Urinary bladder (tissue), 4 donors: Measurements from ENCODE around the gene HDHD5. TPM values are rescaled to one million over a fixed set of nuclear protein-coding genes. Genes with fewer than 3 reads are reported as not detected.

Source experiments
- DNase-seq: peaks from one replicate; pipeline ENCODE4 v3.0.0-alpha.2; 2015; ENCODE audit errors: extremely low spot score
- H3K27ac ChIP-seq: one replicate; pipeline ENCODE4 v1.5.1; 2013; ENCODE audit warnings: low read depth, mild to moderate bottlenecking, moderate library complexity
- H3K36me3 ChIP-seq: one replicate; pipeline ENCODE4 v1.6.1; 2013; ENCODE audit warnings: mild to moderate bottlenecking, moderate library complexity; ENCODE audit not compliant: insufficient read depth
- H3K4me1 ChIP-seq: one replicate; pipeline ENCODE4 v1.6.1; 2013; ENCODE audit warnings: mild to moderate bottlenecking, moderate library complexity; ENCODE audit not compliant: insufficient read depth
- H3K4me3 ChIP-seq: one replicate; pipeline ENCODE4 v1.5.1; 2013; ENCODE audit warnings: low read depth, low read length
- WGBS: extraction: QIAGEN DNeasy Blood & Tissue Kit; methylation state at CpG from one replicate; pipeline ENCODE4 v1.1.7; 2013; 5-methylcytosine and 5-hydroxymethylcytosine counted together
- polyA plus RNA-seq: library from polyadenylated mRNA; stranded (reverse); fragments of 200-250 nt; gene quantifications from one replicate; pipeline ENCODE4 v1.2.3, GENCODE V29; 2013
- total RNA-seq: library from RNA; depleted of rRNA; stranded (reverse); fragments of >200 nt; gene quantifications from one replicate; pipeline ENCODE4 v1.2.3, GENCODE V29; 2014
- donor health status: healthy with polysubstance abuse.
- donor health status: healthy.

HDHD5 gene
- total and polyA plus RNA-seq, 2 donors: 13.2 to 35.7 TPM

DNA sequence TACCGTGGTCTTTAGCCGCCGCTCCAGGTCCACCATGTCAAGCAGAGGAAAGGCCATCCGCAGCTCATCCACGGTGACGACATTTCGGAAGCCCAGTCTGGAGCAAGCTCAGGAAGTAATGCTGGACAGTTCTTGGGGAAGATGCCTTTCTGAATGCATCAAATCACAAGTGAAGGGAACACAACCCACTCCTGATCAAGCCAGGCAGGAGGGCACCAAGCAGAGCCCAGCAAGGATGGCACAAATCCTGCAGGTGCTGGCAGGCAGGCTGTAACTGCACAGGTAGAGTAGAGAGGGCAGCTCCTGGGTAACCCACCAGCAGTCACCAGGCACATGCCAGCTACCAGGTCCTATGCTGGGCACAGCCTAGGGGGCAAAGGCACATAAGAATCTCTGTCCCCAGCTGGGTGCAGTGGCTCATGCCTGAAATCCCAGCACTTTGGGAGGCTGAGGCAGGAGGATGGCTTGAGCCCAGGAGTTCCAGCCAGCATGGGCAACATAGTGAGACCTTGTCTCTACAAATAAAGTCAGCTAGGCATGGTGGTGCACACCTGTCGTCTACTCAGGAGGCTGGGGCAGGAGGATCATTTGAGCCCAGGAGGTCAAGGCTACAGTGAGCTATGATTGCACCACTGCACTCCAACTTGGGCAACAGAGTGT, 13.9 kb downstream of the HDHD5 start:
- no peaks in the 10 kb centered on the region for H3K4me1 ChIP-seq
- no peak overlapping the region for H3K27ac ChIP-seq
- no peak overlapping the region for H3K4me3 ChIP-seq
- no peak for DNase-seq
- peaks cover 4% of the 10 kb centered on the region for H3K36me3 ChIP-seq
- 84% methylated on average over 8 of the region's 8 CpGs for WGBS

DNA sequence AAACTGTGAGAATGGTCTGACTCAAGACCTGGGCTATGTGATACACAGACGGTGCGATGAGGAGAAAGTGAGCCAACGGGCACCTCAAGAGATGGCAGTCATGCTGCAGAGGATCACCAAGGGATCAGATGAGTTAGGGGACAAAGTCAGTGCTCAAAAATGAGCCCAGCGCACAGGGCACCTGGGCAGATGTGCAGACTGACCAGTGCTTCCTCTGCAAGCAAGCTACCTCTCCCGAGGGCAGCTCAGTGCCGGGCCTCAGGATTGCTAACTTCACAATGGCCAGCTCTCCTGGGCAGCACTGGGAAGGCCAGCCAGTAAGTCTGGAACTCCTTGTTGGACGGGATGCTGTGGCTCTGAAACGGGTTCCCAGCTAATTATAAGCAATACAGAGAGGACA, 15.3 kb downstream of the HDHD5 start:
- peaks cover 4% of the 10 kb centered on the region for H3K36me3 ChIP-seq
- WGBS: 88% methylated on average over 8 of the region's 8 CpGs
- H3K27ac ChIP-seq: no peak overlapping the region
- no peak for DNase-seq
- H3K4me3 ChIP-seq: no peak overlapping the region
- H3K4me1 ChIP-seq: no peaks in the 10 kb centered on the region

DNA sequence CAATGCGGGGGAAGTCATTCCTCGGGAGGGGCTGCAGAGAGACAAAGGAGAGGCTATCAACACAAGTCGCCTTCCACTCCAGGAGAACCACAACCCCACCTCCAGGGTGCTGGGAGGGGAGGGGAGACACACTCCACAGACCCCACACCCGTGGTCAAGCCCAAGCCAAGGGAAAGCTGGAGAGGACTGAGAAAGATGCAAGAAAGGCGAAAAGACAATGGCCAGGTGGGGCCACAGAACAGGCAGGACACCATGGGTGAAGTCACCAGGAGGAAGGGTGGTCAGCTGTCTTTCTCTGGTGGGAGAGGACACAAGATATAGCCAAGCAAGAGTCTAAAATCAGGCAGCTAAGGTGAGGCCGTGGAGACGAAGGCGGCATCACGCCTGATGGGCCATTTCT, 16.0 kb downstream of the HDHD5 start:
- H3K27ac ChIP-seq: no peak overlapping the region
- DNase-seq: no peak
- no peaks in the 10 kb centered on the region for H3K4me1 ChIP-seq
- no peak overlapping the region for H3K4me3 ChIP-seq
- H3K36me3 ChIP-seq: peaks cover 4% of the 10 kb centered on the region
- WGBS: 93% methylated on average over 9 of the region's 9 CpGs

DNA sequence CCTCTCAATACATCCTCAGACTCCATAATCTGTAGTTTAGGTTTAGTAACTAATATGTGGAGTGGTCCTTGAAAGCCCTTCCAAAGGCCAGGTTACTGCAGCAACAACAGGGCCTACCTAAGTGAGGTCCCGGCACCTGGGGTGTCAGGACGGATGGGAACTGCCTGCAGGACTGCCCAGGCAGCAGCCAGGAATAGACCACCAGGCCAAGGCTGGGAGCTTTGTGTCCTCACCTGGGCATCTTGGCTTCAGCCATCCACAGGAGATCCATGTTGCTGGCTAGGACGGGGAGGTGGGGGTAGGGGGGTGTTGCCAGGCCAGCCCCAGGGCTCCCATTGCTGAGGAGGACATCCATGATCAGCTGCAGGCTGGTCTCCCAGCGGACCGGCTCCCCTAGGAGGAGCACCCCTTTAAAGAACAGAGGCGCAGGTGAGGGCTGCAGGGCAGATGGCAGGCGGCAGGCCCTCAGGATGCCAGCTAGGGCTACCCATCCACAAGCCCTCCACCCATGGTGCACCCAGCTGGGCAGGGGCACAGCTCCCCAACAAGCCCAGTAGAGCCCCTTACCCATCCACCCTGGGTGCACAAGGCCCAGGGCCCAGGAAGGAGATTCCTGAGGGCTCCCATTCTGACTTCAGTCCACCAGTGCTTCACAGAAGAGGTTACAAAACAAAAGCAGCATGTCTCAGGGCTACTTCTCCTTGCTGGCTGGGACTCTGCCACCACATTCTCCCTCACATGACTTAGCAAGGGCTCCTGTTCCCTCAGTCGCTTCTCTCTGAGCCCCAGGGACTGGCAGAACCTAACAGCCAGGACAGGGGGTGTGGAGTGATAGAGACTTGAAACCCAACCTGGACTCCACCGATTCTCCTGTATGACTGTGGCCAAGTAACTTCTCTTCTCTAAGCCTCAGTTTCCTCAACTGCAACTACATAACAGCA, 18.0 kb downstream of the HDHD5 start:
- Histone ChIP-seq H3K36me3 (peaks cover 5% of the 10 kb centered on the region), H3K4me1 (no peaks in the 10 kb centered on the region), H3K27ac (no peak overlapping the region), H3K4me3 (no peak overlapping the region)
- DNase-seq: no peak
- 97% methylated on average over 9 of the region's 9 CpGs for WGBS

DNA sequence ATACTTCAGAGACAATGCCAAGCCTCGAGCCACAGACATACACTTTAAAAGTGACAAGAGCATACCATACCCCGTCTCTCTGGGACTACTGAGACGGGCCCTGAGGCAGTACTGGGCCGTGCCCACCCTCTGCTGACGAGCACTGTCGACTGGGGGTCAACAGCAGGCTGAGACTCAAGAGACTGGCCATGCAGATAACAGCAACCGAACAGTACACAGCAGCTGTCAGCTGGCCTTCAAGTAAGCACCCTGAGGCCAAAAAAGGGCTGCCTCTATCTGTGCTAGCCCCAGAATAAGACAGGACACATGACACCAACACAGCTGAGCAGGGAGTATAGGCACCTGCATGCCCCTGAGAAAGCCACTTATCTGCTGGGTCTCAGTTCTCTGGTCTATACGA, 19.1 kb downstream of the HDHD5 start:
- no peak overlapping the region for H3K4me3 ChIP-seq
- peaks cover 7% of the 10 kb centered on the region for H3K36me3 ChIP-seq
- no peak for DNase-seq
- H3K4me1 ChIP-seq: no peaks in the 10 kb centered on the region
- WGBS: 83% methylated on average over 8 of the region's 8 CpGs
- no peak overlapping the region for H3K27ac ChIP-seq

DNA sequence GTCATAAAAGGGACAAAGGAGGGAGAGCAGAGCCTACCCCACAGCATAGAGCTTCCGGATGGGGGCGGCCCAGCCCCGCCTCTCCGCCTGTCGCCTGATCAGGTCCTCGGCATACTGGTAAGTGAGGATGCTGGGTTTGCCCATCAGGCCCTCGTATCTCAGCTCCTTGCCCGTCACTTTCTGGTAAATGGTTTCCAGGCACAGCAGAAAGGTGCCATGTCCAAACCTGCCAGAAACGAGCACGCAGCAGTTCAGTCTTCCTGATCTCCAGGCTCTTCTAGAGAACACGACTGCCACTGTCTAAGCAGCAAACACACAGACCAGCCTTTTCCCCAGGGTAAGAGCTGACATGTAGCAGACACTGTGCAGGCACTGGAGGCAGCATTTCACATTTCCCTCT, 20.6 kb downstream of the HDHD5 start:
- 89% methylated on average over 11 of the region's 11 CpGs for WGBS
- no peak for DNase-seq
- peaks cover 7% of the 10 kb centered on the region for H3K36me3 ChIP-seq
- H3K4me1 ChIP-seq: no peaks in the 10 kb centered on the region
- H3K27ac ChIP-seq: no peak overlapping the region
- no peak overlapping the region for H3K4me3 ChIP-seq

DNA sequence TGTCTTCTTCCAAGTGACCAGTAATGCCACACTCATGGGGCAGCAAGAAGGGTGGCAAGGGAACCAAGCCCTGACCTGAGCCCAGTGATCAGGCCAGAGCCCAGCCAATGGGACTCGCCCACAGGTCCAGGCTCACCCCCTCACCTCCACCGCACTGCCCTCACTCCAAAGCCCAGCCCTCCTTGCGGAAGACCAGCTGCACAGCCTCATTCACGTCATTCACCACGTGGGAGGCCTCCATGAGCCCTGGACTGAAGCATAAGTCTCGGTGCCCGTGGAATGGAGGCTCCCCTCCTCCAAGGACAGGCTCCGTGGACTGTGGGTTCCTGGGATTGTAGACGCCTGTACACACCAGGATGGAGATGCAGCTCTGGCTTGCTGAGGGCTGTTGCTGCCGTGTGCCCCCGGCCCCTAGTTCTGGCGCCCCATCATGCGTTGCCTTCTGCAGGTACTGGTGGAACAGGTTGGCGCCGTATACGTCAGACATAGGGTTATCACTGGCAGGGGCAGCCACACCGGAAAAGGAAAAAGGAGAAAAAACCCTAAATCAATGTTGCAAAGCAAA, 21.1 kb downstream of the HDHD5 start:
- no peak overlapping the region for H3K27ac ChIP-seq
- H3K4me1 ChIP-seq: no peaks in the 10 kb centered on the region
- H3K36me3 ChIP-seq: peaks cover 7% of the 10 kb centered on the region
- DNase-seq: no peak
- 86% methylated on average over 17 of the region's 17 CpGs for WGBS
- H3K4me3 ChIP-seq: no peak overlapping the region

DNA sequence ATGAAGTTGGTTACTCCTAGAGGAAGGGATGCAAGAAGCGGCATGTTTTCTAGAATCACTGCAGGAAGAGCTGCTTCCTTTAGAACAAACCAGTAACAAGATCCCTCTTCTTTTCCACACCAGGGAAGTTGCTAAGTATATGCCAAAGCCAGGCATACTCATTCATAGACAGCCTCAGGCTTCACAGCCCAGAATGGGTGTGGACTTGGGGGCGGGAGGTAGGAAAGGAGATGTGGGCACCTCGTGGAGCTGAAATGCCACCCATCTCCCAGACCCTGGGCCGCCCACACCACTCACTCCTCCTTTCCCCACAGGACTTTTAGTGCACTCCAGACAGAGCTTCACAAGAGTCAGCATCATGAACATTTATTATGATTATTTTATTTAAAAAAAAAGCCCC, 21.9 kb downstream of the HDHD5 start:
- no peak for DNase-seq
- 80% methylated on average over 4 of the region's 4 CpGs for WGBS
- H3K4me1 ChIP-seq: no peaks in the 10 kb centered on the region
- no peak overlapping the region for H3K27ac ChIP-seq
- H3K36me3 ChIP-seq: peaks cover 7% of the 10 kb centered on the region
- no peak overlapping the region for H3K4me3 ChIP-seq

DNA sequence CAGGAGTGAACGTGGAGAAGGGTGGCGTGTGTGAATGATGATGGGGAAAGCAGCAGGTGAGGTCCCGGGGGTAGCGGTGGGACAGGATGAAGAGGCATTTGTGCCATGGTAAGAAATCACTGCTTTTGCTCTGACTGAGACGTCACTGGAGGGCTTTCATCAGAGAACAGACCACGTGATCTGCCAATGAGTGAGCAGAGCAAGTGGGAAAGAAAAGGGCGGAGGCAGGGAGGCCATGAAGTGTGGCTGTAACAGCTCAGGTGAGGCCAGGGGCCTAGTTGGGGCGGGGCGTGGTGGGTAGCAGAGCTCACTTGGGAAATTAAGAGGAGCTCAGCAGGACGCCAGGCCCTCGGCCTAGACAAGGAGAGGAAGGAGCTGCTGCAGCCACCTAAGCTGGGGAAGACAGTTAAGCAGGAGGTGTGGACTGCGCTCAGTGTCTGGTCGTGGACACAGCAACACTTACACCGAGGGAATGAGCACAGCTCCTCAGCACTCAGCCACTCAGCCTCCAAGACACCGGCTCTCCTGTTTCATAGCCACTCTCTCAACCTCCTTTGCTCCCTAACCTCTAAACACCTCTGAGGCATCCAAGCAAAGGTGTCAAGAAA, 23.8 kb downstream of the HDHD5 start:
- no peaks in the 10 kb centered on the region for H3K4me1 ChIP-seq
- DNase-seq: no peak
- 88% methylated on average over 15 of the region's 15 CpGs for WGBS
- H3K4me3 ChIP-seq: no peak overlapping the region
- no peak overlapping the region for H3K27ac ChIP-seq
- peaks cover 3% of the 10 kb centered on the region for H3K36me3 ChIP-seq

DNA sequence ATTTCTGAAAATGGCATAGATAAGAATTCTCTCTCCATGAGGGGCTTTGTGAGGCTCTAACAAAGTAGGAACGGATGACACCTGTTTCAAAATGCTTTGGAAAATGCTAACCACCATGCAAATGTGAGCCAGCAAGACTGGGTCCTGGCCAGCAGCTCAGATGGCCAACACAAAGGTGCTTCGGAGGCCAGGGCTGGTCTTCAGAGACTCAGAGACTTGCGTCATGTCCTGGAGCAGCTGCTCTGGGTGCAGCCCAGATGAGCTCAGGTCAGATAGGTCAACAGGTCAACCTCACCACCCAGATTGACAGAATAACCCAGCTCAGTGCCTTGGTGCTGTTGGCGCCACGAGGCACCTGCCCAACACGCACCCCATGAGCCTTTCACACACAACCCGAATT, 25.9 kb downstream of the HDHD5 start:
- peaks cover 3% of the 10 kb centered on the region for H3K36me3 ChIP-seq
- H3K27ac ChIP-seq: no peak overlapping the region
- no peak for DNase-seq
- WGBS: 91% methylated on average over 7 of the region's 7 CpGs
- H3K4me1 ChIP-seq: no peaks in the 10 kb centered on the region
- H3K4me3 ChIP-seq: no peak overlapping the region

DNA sequence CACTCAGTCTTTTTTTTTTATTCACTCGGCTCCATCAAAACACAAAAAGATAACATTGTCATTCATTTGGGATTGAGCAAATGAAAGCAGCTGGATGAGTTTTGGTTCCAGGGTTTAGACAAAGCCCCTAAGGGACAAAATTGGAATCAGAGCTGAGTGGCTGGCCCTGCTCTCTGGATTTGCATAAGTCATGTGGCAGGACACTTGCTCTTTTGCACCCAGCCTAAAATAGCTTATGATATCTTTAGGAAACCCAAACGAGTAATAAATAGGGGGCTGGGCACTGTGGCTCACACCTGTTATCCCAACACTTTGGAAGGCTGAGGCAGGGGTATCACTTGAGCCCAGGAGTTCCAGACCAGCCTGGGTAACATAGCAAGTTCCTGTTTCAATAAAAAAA, 27.0 kb downstream of the HDHD5 start:
- Histone ChIP-seq H3K4me3 (no peak overlapping the region), H3K36me3 (peaks cover 1% of the 10 kb centered on the region), H3K27ac (no peak overlapping the region), H3K4me1 (no peaks in the 10 kb centered on the region)
- WGBS: 37% methylated on average over 2 of the region's 2 CpGs
- DNase-seq: no peak

DNA sequence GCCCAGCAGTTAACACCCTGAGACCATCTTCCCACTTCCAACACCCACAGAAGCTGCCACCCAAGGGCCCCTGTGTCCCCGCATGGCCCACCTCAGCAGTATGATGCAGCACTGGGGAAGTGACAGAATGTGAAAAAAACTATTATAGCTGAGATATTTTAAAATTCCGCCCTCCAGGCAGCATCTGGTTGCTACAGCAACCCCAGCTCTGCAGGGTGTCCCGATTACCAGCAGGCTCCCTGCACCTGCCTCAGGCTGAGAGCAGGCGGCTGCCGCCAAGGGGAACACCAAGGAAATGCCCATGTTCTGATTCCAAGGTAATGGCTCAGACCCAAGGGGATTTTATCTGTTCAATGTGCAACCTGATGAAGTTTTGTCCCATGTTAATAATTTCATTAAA, 27.4 kb downstream of the HDHD5 start:
- 44% methylated on average over 5 of the region's 5 CpGs for WGBS
- Histone ChIP-seq H3K27ac (no peak overlapping the region), H3K4me1 (no peaks in the 10 kb centered on the region), H3K4me3 (no peak overlapping the region), H3K36me3 (peaks cover 1% of the 10 kb centered on the region)
- DNase-seq: no peak

DNA sequence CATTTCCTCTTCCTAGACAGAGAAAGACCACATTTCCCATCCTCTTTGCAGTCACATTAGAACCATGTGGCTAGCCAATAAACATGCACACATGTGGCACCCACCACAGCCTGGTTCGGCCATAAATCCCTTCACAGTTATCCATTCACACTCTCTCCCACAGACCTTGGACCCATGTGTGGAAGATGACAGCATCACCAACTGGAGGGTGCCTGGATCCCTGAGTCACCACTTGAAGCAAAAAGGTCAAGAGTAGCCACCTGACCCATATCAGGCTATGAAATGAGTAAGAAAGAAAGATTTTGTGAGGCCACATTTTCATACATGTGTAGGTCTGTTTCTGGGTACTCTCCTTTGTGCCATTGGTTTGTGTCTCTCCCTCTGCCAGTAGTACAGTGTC, 28.9 kb downstream of the HDHD5 start:
- DNase-seq: no peak
- no peak overlapping the region for H3K4me3 ChIP-seq
- WGBS: 67% methylated on average over 1 of the region's 1 CpG
- H3K4me1 ChIP-seq: no peaks in the 10 kb centered on the region
- no peak overlapping the region for H3K27ac ChIP-seq
- H3K36me3 ChIP-seq: no peaks in the 10 kb centered on the region
